Keratinocyte (primary cell): Measurements from ENCODE around the gene ENOSF1. TPM values are rescaled to one million over a fixed set of nuclear protein-coding genes. Genes with fewer than 3 reads are reported as not detected.

Source experiments
- DNase-seq: peaks from one replicate; pipeline ENCODE4 v3.0.0-alpha.2; 2011; ENCODE audit warnings: low read depth, missing footprints, low spot score
- FAIRE-seq: peaks from 2 replicates; lab custom pipeline; 2011; peaks lifted over from hg19 to GRCh38; lab: Jason Lieb, UNC
- H2AFZ ChIP-seq: 2 replicates; pipeline ENCODE4 v1.6.0; 2012; ENCODE audit warnings: low read length, control low read depth, inconsistent platforms; ENCODE audit not compliant: control insufficient read depth
- H3K27ac ChIP-seq: 2 replicates; pipeline ENCODE4 v1.5.1; 2011; ENCODE audit warnings: low read length; ENCODE audit not compliant: control insufficient read depth, insufficient read depth
- H3K27me3 ChIP-seq: 3 replicates; pipeline ENCODE4 v1.6.0; 2011; ENCODE audit warnings: low read length; ENCODE audit not compliant: control insufficient read depth, insufficient read depth; ENCODE audit errors: extremely low read depth
- H3K36me3 ChIP-seq, 2 experiments: 2 replicates in 1 of 2; 3 replicates in 1 of 2; pipeline ENCODE4 v1.5.1; 2011; ENCODE audit warnings: low read length in 2 of 2, mild to moderate bottlenecking in 1 of 2; ENCODE audit not compliant: control insufficient read depth in 2 of 2, insufficient read depth in 2 of 2; ENCODE audit errors: extremely low read depth in 1 of 2
- H3K4me1 ChIP-seq: 3 replicates; pipeline ENCODE4 v1.5.1; 2011; ENCODE audit warnings: low read length; ENCODE audit not compliant: control insufficient read depth, insufficient read depth; ENCODE audit errors: extremely low read depth
- H3K4me2 ChIP-seq: 3 replicates; pipeline ENCODE4 v1.6.0; 2011; ENCODE audit warnings: low read depth, low read length; ENCODE audit not compliant: control insufficient read depth, insufficient read depth; ENCODE audit errors: extremely low read depth
- H3K4me3 ChIP-seq, 3 experiments: fragments of 200-600 bp in 1 of 3; sonication (generic) in 1 of 3; 2 replicates in 2 of 3; 3 replicates in 1 of 3; pipeline ENCODE4 v1.5.1; 2011 to 2016; ENCODE audit warnings: low read length in 3 of 3, mild to moderate bottlenecking in 3 of 3, control low read depth in 2 of 3, inconsistent platforms in 1 of 3, low read depth in 1 of 3, mixed read lengths in 1 of 3, mixed run types in 1 of 3, moderate library complexity in 1 of 3; ENCODE audit not compliant: control insufficient read depth in 2 of 3, insufficient read depth in 2 of 3; ENCODE audit errors: extremely low read depth in 1 of 3
- H3K79me2 ChIP-seq: 2 replicates; pipeline ENCODE4 v1.6.0; 2012; ENCODE audit warnings: low read length; ENCODE audit not compliant: control insufficient read depth, insufficient read depth
- H3K9ac ChIP-seq: 3 replicates; pipeline ENCODE4 v1.6.0; 2011; ENCODE audit warnings: low read length; ENCODE audit not compliant: control insufficient read depth, insufficient read depth; ENCODE audit errors: extremely low read depth
- H3K9me1 ChIP-seq: 3 replicates; pipeline ENCODE4 v1.6.0; 2011; ENCODE audit warnings: low read length; ENCODE audit not compliant: control insufficient read depth, insufficient read depth; ENCODE audit errors: extremely low read depth
- H3K9me3 ChIP-seq: 2 replicates; pipeline ENCODE4 v1.5.1; 2012; ENCODE audit warnings: low read depth, low read length; ENCODE audit not compliant: control insufficient read depth
- H4K20me1 ChIP-seq: 3 replicates; pipeline ENCODE4 v1.6.0; 2011; ENCODE audit warnings: low read length; ENCODE audit not compliant: control insufficient read depth, insufficient read depth; ENCODE audit errors: extremely low read depth
- CTCF ChIP-seq, 3 experiments: IDR thresholded peaks in 1 of 3; conservative IDR thresholded peaks in 1 of 3; optimal IDR thresholded peaks in 1 of 3; 2 replicates in 2 of 3; 3 replicates in 1 of 3; pipeline versions ENCODE3 to v1.5.1; 2011; ENCODE audit warnings: low read length in 3 of 3, mild to moderate bottlenecking in 3 of 3, moderate library complexity in 2 of 3, control low read depth in 1 of 3, inconsistent platforms in 1 of 3; ENCODE audit not compliant: insufficient read depth in 2 of 3; ENCODE audit errors: extremely low read depth in 1 of 3
- EZH2 ChIP-seq: IDR thresholded peaks from one replicate; pipeline ENCODE4 v1.6.1; 2012; ENCODE audit warnings: inconsistent platforms, mild to moderate bottlenecking, low read length, moderate library complexity
- dilution Hi-C: fragments of 300-500 bp; cut with MboI; formaldehyde crosslinking; loops from one replicate; pipeline ENCODE4 v1.7.0; 2020; ENCODE audit warnings: low sequenced_read_pairs; ENCODE audit not compliant: extremely low pct_ligation_motif_present
- polyA plus RNA-seq, 5 experiments: library from polyadenylated mRNA; depleted of rRNA in 3 of 5; stranded (reverse) in 3 of 5; stranded (forward) in 1 of 5; unstranded in 1 of 5; fragments of >200 nt; gene quantifications; 1 replicate in 1 of 5; 2 replicates in 3 of 5; 3 replicates in 1 of 5; pipeline versions ENCODE4 v1.2.1 to v1.2.3, GENCODE V29; 2011 to 2012; ENCODE audit warnings: missing spikeins in 2 of 5, low read depth in 1 of 5, low replicate concordance in 1 of 5

The ENOSF1 gene
- polyA plus RNA-seq, 1 donor (not counting 4 experiments of a cell fraction or from before 2014, with no cell fraction given), result 27.6 TPM

GRCh38 chr18:677145-677544, 35.3 kb downstream of the ENOSF1 start:
- no peak overlapping the region for H3K4me3 ChIP-seq
- H3K4me1 ChIP-seq, result no peaks in the 10 kb centered on the region
- no peaks in the 10 kb centered on the region for H3K9me1 ChIP-seq
- H3K27ac ChIP-seq, result no peak overlapping the region
- no peaks in the 10 kb centered on the region for H4K20me1 ChIP-seq
- H3K79me2 ChIP-seq, result no peaks in the 10 kb centered on the region
- no peak overlapping the region for H2AFZ ChIP-seq
- DNase-seq (no peak), FAIRE-seq (no peak)
- no peak overlapping the region for H3K9ac ChIP-seq
- TF ChIP-seq CTCF (optimal IDR thresholded peaks at IDR 0.05 in 1 of 3, IDR thresholded peaks at IDR 0.05 in 1 of 3, conservative IDR thresholded peaks at IDR 0.05 in 1 of 3; ENCODE audit: extremely low read depth in 1 of 3, insufficient read depth in 2 of 3, low read length in 3 of 3) (no peak), EZH2 (no peak)
- no peaks in the 10 kb centered on the region for H3K9me3 ChIP-seq
- H3K27me3 ChIP-seq, result no peaks in the 10 kb centered on the region
- dilution Hi-C loops, result no loop called here
- H3K36me3 ChIP-seq, result peaks cover 25 to 41% of the 10 kb centered on the region in 2 experiments
- H3K4me2 ChIP-seq, result no peak overlapping the region

- H2AFZ ChIP-seq, result no peak overlapping the region
- no peaks in the 10 kb centered on the region for H3K79me2 ChIP-seq
- no peaks in the 10 kb centered on the region for H3K9me3 ChIP-seq
- dilution Hi-C loops, result no loop called here
- H3K4me1 ChIP-seq, result no peaks in the 10 kb centered on the region
- no peak overlapping the region for H3K9ac ChIP-seq
- no peaks in the 10 kb centered on the region for H3K27me3 ChIP-seq
- no peak for TF ChIP-seq CTCF (optimal IDR thresholded peaks at IDR 0.05 in 1 of 3, IDR thresholded peaks at IDR 0.05 in 1 of 3, conservative IDR thresholded peaks at IDR 0.05 in 1 of 3; ENCODE audit: extremely low read depth in 1 of 3, insufficient read depth in 2 of 3, low read length in 3 of 3)
- TF ChIP-seq EZH2, result no peak
- DNase-seq (no peak), FAIRE-seq (no peak)
- H3K27ac ChIP-seq, result no peak overlapping the region
- H3K4me3 ChIP-seq, result no peak overlapping the region
- H3K9me1 ChIP-seq, result no peaks in the 10 kb centered on the region
- H3K36me3 ChIP-seq, result peaks cover 22 to 38% of the 10 kb centered on the region in 2 experiments
- no peak overlapping the region for H3K4me2 ChIP-seq
- H4K20me1 ChIP-seq, result no peaks in the 10 kb centered on the region
These were observed 35.7 kb downstream of the ENOSF1 start for GRCh38 chr18:676736-677135.
